HEK293T (cell line): Measurements from ENCODE around the gene LNPK.

ENCODE experiments used
- CTCF ChIA-PET: fragments of 350-600 bp; formaldehyde crosslinking; extraction: SDS; loops from one replicate; lab custom pipeline; 2021; ENCODE audit warnings: antibody characterized with exemption, inconsistent platforms; lab: Yijun Ruan, JAX
- POLR2A ChIA-PET: fragments of 350-600 bp; formaldehyde crosslinking; extraction: SDS; loops from one replicate; lab custom pipeline; 2020; ENCODE audit warnings: antibody characterized with exemption, inconsistent platforms; lab: Yijun Ruan, JAX
- DNase-seq: peaks from one replicate; pipeline ENCODE4 v3.0.0; 2012; ENCODE audit warnings: mixed read lengths; ENCODE audit errors: extremely low spot score
- ARNT ChIP-seq: fragments of 450-650 bp; IDR thresholded peaks from 2 replicates; pipeline ENCODE4 v1.6.1; 2017; ENCODE audit warnings: mild to moderate bottlenecking
- BHLHE40 ChIP-seq: fragments of 450-650 bp; IDR thresholded peaks from 2 replicates; pipeline ENCODE4 v1.6.1; 2016; ENCODE audit warnings: mild to moderate bottlenecking, moderate library complexity, borderline replicate concordance
- CTBP1 ChIP-seq: fragments of 450-650 bp; IDR thresholded peaks from 2 replicates; pipeline ENCODE4 v1.6.1; 2016; ENCODE audit warnings: borderline replicate concordance
- ELF4 ChIP-seq: fragments of 450-650 bp; IDR thresholded peaks from 2 replicates; pipeline ENCODE4 v1.6.1; 2017; ENCODE audit warnings: antibody characterized with exemption
- FOXA1 ChIP-seq: fragments of 450-650 bp; IDR thresholded peaks from 2 replicates; pipeline ENCODE4 v1.6.1; 2016; ENCODE audit warnings: mild to moderate bottlenecking
- FOXK2 ChIP-seq: fragments of 450-650 bp; IDR thresholded peaks from 2 replicates; pipeline ENCODE4 v1.6.1; 2016; ENCODE audit warnings: mild to moderate bottlenecking
- FOXM1 ChIP-seq: fragments of 450-650 bp; IDR thresholded peaks from 2 replicates; pipeline ENCODE4 v1.6.1; 2017; ENCODE audit warnings: mild to moderate bottlenecking, borderline replicate concordance
- HDGF ChIP-seq: fragments of 450-650 bp; IDR thresholded peaks from 2 replicates; pipeline ENCODE4 v1.6.1; 2017; ENCODE audit warnings: antibody characterized with exemption, borderline replicate concordance
- L3MBTL2 ChIP-seq: fragments of 450-650 bp; conservative IDR thresholded peaks from 2 replicates; pipeline ENCODE4 v1.6.1; 2016; ENCODE audit warnings: mild to moderate bottlenecking
- LEF1 ChIP-seq: fragments of 450-650 bp; IDR thresholded peaks from 2 replicates; pipeline ENCODE4 v1.6.1; 2017; ENCODE audit warnings: mild to moderate bottlenecking, borderline replicate concordance
- NFRKB ChIP-seq: fragments of 450-650 bp; IDR thresholded peaks from 2 replicates; pipeline ENCODE4 v1.6.1; 2016; ENCODE audit warnings: mild to moderate bottlenecking, moderate library complexity
- SP1 ChIP-seq: fragments of 450-650 bp; IDR thresholded peaks from 2 replicates; pipeline ENCODE4 v1.6.1; 2017
- SUZ12 ChIP-seq: fragments of 450-650 bp; IDR thresholded peaks from 2 replicates; pipeline ENCODE4 v1.6.1; 2016; ENCODE audit warnings: mild to moderate bottlenecking
- TARDBP ChIP-seq: fragments of 450-650 bp; IDR thresholded peaks from 2 replicates; pipeline ENCODE4 v1.6.1; 2016
- ZNF384 ChIP-seq: fragments of 450-650 bp; IDR thresholded peaks from 2 replicates; pipeline ENCODE4 v1.6.1; 2016
- TF ChIP-seq, protein P1 (sequence below): fragments of 450-650 bp; IDR thresholded peaks from 2 replicates; pipeline ENCODE4 v1.6.1; 2016

LNPK gene

DNA sequence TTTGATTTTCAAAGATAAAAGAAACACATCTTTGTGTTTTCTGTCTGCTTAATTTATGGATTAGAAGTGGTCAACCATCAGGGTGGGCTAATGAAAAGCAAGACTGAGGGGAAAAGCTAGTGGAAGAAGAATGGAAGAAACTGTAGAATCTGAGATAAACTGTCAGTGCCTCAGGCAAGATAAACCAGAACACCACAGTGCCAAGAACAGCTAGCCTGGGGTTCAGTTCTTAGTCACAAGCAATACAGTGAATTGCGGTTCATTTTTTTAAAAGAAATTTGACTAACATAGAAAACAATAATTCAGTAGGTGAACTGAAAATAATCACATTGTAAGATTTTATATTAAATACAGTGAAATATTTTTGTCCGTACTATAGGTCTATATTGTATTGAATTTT, 22.0 kb upstream of the LNPK start:
- POLR2A ChIA-PET: no interaction called here
- no peak for TF ChIP-seq ARNT
- TF ChIP-seq SUZ12: no peak
- TF ChIP-seq, protein P1, sequence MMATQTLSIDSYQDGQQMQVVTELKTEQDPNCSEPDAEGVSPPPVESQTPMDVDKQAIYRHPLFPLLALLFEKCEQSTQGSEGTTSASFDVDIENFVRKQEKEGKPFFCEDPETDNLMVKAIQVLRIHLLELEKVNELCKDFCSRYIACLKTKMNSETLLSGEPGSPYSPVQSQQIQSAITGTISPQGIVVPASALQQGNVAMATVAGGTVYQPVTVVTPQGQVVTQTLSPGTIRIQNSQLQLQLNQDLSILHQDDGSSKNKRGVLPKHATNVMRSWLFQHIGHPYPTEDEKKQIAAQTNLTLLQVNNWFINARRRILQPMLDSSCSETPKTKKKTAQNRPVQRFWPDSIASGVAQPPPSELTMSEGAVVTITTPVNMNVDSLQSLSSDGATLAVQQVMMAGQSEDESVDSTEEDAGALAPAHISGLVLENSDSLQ: no peak
- TF ChIP-seq NFRKB: no peak
- no peak for TF ChIP-seq CTBP1
- no peak for TF ChIP-seq FOXK2
- TF ChIP-seq L3MBTL2: no peak
- no peak for TF ChIP-seq ELF4
- no peak for TF ChIP-seq HDGF
- TF ChIP-seq FOXM1: no peak
- TF ChIP-seq TARDBP: no peak
- no peak for TF ChIP-seq SP1
- no peak for TF ChIP-seq BHLHE40
- no peak for TF ChIP-seq FOXA1
- TF ChIP-seq ZNF384: no peak
- no peak for TF ChIP-seq LEF1
- CTCF ChIA-PET: interaction anchor here (1.0 kb wide), 1 partner anchor 29 kb away, joined by 3 read pairs; no protein-coding TSS in a partner anchor
- DNase-seq: no peak

GRCh38 chr2:176022048-176022447, 20.0 kb upstream of the LNPK start:
- POLR2A ChIA-PET: no interaction called here
- DNase-seq: no peak
- CTCF ChIA-PET: no interaction called here
- TF ChIP-seq, protein P1: no peak
- TF ChIP-seq BHLHE40: no peak
- no peak for TF ChIP-seq CTBP1
- TF ChIP-seq SP1: no peak
- TF ChIP-seq ZNF384: no peak
- TF ChIP-seq FOXA1: no peak
- TF ChIP-seq ARNT: no peak
- no peak for TF ChIP-seq LEF1
- no peak for TF ChIP-seq L3MBTL2
- no peak for TF ChIP-seq HDGF
- no peak for TF ChIP-seq SUZ12
- no peak for TF ChIP-seq FOXM1
- TF ChIP-seq NFRKB: no peak
- no peak for TF ChIP-seq FOXK2

DNA sequence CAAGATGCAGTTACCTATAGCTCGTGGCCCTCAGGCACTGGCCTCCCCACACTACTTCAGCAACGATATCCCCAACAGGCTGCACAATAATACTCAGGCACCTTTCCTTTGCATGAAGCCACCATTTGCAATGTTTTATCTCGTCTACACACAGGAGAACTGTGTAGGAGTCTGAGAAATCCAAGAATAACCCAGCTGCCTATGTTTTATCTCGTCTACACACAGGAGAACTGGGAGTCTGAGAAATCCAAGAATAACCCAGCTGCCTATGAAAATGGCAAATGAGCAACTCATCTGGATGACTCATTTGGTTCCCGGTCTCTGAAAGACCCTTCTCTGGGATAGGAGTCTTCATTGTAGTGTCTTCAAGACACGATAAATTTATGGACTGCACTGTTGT, 18.3 kb upstream of the LNPK start:
- DNase-seq: no peak
- ChIA-PET CTCF (no interaction called here), POLR2A (interaction anchor here (1.1 kb wide), 1 partner anchor 18 kb away, joined by 3 read pairs; the partner anchor contains the start of gene LNPK)
- no peak for TF ChIP-seq L3MBTL2
- no peak for TF ChIP-seq SUZ12
- TF ChIP-seq FOXK2: no peak
- no peak for TF ChIP-seq SP1
- TF ChIP-seq HDGF: no peak
- TF ChIP-seq FOXA1: no peak
- TF ChIP-seq ARNT: no peak
- no peak for TF ChIP-seq CTBP1
- no peak for TF ChIP-seq LEF1
- no peak for TF ChIP-seq BHLHE40
- no peak for TF ChIP-seq ZNF384
- TF ChIP-seq ELF4: no peak
- no peak for TF ChIP-seq FOXM1
- TF ChIP-seq TARDBP: no peak
- TF ChIP-seq, protein P1: no peak
- TF ChIP-seq NFRKB: no peak

DNA sequence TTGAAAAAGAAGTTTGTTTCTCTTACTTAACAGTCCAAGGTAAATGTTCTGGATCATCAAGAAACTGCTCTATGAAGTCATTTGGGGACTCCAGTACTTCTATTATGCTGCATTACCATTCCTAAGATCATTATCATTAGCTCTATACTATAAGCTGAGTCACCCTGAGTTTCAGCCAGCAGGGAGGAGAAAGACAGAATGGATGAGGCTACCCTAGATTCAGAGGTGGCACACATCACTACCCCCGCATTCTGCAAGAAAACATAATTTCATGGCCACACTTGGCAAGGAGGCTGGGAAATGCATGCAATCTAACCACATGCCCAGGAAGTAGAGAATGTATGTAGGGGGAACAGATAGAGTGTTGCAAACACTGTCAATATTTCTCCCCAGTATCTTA, 16.6 kb upstream of the LNPK start:
- ChIA-PET POLR2A (no interaction called here), CTCF (no interaction called here)
- DNase-seq: no peak
- TF ChIP-seq FOXM1: no peak
- TF ChIP-seq ELF4: no peak
- TF ChIP-seq BHLHE40: no peak
- TF ChIP-seq NFRKB: no peak

- POLR2A ChIA-PET: interaction anchor here (1.6 kb wide), 1 partner anchor 8 kb away, joined by 6 read pairs; the partner anchor contains the start of gene LNPK
- no peak for TF ChIP-seq LEF1
- TF ChIP-seq ARNT: no peak
- no peak for TF ChIP-seq FOXM1
- no peak for TF ChIP-seq SP1
These were observed 7.4 kb upstream of the LNPK start for GRCh38 chr2:176009445-176009844.

DNA sequence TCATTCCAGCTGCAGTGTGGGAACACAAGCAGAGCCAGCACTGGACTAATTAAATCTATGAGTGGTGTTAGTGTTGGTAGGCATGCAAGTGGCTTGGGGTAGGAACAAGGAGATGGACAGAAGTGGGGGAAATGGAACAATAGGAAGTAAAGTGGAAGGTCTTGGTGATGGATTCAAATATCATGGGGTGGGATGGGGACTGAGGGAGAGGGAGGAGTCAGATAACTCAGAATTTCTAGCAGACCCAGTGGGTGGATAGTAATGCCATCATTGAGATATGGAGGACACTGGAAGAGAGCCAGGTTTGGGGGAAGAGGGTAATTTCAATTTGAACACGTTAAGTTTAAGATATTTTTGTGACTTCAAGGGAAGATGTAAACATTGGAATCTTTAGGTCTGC, 2.9 kb upstream of the LNPK start:
- CTCF ChIA-PET: no interaction called here
- no peak for DNase-seq
- TF ChIP-seq SP1 (no peak), HDGF (no peak), NFRKB (no peak), FOXK2 (no peak), L3MBTL2 (no peak), FOXM1 (no peak), FOXA1 (no peak), SUZ12 (no peak), ARNT (no peak), BHLHE40 (no peak), ZNF384 (no peak), CTBP1 (no peak), LEF1 (no peak), ELF4 (no peak), TARDBP (no peak)
- TF ChIP-seq, protein P1: no peak
- POLR2A ChIA-PET: no interaction called here

More at GRCh38 chr2:176009445-176009844, 7.4 kb upstream of the LNPK start:
- CTCF ChIA-PET: no interaction called here
- DNase-seq: no peak
